ENCODE results near the gene ZNF304. TPM values are rescaled to one million over a fixed set of nuclear protein-coding genes. Genes with fewer than 3 reads are reported as not detected.

Gene ZNF304
- total RNA-seq, 3 donors from 2014 or later: 2.8 to 12.2 (median 4.2) TPM

DNA sequence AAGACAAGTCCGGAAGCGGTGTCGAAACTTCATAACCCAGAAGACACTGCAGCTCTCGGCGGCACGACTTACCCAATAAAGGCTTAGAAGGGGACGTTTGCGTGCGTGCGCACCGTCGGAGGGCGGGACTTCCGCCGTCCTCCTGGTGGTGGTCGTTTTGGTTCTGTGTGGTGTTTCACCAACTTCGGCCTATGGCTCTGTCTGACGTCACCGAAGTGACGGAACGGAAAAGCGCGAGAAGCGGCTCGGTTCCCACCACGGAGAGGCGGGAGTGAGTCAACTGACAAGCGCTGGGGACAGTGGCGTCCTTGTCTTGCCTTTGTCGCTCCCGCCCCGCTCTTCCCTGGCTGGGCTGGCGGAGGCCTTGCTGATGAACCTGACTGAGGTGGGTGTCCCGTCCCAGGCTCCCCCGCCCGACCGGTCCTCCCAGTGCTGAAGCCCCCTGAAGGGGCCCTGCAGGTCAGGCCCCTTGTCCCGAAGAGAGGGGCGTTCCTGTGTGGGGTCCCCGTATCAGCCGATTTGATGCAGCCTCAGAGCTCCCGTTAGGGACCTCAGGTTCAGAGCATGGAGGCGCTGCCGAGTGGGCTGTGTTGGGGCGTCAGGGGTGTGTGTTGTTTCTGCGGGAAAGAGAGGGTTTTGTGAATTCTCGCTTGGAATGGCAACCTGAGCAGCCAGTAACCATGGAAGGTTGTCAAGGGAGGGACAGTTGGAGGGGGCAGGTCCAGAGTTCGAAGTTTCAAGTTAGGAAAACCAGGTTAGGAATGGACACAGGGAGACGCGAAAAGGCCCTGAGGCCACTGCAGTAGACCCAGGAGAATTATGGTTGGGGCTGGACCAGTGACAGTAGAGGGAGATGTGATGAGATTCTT lies 38.9 kb downstream of the ZNF304 start, which contains the start of gene ZNF548:
ZNF548 (plus strand) TSS at position 125 of the 869 bp plus-strand sequence; CDS start at position 371, 246 bp downstream.
- DNase-seq: peak; percentile 92 to 96 (median 96)
- peaks cover 12% of the 10 kb centered on the region for H3K9me3 ChIP-seq
- H3K4me3 ChIP-seq: peak within 1 kb of the TSS; percentile 70
- H3K4me1 ChIP-seq (ENCODE audit: low read depth): no peaks in the 10 kb centered on the region
- intact Hi-C loops (cut with DNase I, micrococcal nuclease): no loop called here
- no peaks in the 10 kb centered on the region for H3K36me3 ChIP-seq (ENCODE audit: low read depth)
- no peak for TF ChIP-seq CTCF (IDR thresholded peaks at IDR 0.05)
- peak; percentile 100 for ATAC-seq

- DNase-seq (no peak), ATAC-seq (no peak)
- H3K4me3 ChIP-seq: no peak overlapping the region
- H3K9me3 ChIP-seq: peaks cover 48% of the 10 kb centered on the region
- H3K4me1 ChIP-seq (ENCODE audit: low read depth): no peaks in the 10 kb centered on the region
- no peak for TF ChIP-seq CTCF (IDR thresholded peaks at IDR 0.05)
- H3K36me3 ChIP-seq (ENCODE audit: low read depth): peaks cover 4% of the 10 kb centered on the region
- intact Hi-C loops (cut with DNase I, micrococcal nuclease): no loop called here
Observed at GRCh38 chr19:57395710-57396109, 44.6 kb downstream of the ZNF304 start.

- peaks cover 63% of the 10 kb centered on the region for H3K9me3 ChIP-seq
Observed at GRCh38 chr19:57398868-57399267, 47.8 kb downstream of the ZNF304 start.

GRCh38 chr19:57403737-57404563 lies 52.9 kb downstream of the ZNF304 start:
- no peak for TF ChIP-seq CTCF (IDR thresholded peaks at IDR 0.05)
- Histone ChIP-seq H3K4me1 (ENCODE audit: low read depth) (no peaks in the 10 kb centered on the region), H3K36me3 (ENCODE audit: low read depth) (no peaks in the 10 kb centered on the region), H3K9me3 (peaks cover 42% of the 10 kb centered on the region), H3K4me3 (no peak overlapping the region)
- DNase-seq (no peak), ATAC-seq (no peak)
- intact Hi-C loops (cut with DNase I, micrococcal nuclease): no loop called here

More at GRCh38 chr19:57398868-57399267, 47.8 kb downstream of the ZNF304 start:
- no peak overlapping the region for H3K4me3 ChIP-seq
- H3K36me3 ChIP-seq (ENCODE audit: low read depth): peaks cover 4% of the 10 kb centered on the region
- ATAC-seq (no peak), DNase-seq (no peak)
- no peak for TF ChIP-seq CTCF (IDR thresholded peaks at IDR 0.05)
- H3K4me1 ChIP-seq (ENCODE audit: low read depth): no peaks in the 10 kb centered on the region
- intact Hi-C loops (cut with DNase I, micrococcal nuclease): no loop called here

DNA sequence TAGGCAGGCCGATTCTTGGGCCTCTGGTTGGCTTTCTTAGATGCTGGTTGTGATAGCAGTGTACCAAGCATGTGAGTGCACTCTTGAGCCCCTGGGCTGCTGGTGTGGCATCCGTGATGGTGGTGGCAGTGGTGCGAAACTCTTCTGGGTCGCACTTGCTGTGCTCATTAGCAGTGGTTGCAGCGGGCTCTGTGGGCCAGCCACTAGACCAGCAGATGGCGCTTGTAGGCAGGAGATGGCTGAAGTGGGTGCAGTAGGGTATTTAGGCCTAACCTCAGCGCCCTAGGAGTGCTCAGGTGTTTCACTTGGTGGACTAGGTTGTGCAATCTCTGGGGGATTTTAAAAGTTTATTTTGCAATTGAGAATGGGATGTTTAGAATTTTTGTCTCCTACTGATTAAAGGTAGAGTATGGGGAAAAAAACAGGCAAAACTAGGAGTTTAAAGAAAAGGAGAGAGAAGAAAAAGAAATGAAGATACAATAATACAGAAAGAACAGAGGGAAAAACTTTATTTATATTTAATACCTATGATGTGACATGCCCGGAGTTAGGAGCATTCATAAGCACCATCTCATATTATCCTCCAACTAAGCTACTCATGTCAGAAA lies 55.5 kb downstream of the ZNF304 start:
- peak; percentile 45 to 80 (median 74) for DNase-seq
- peak; percentile 32 for TF ChIP-seq CTCF (IDR thresholded peaks at IDR 0.05)
- intact Hi-C loops (cut with DNase I, micrococcal nuclease): no loop called here
- Histone ChIP-seq H3K36me3 (ENCODE audit: low read depth) (no peaks in the 10 kb centered on the region), H3K4me1 (ENCODE audit: low read depth) (peaks cover 2% of the 10 kb centered on the region), H3K9me3 (peaks cover 21% of the 10 kb centered on the region), H3K4me3 (no peak overlapping the region)
- peak; percentile 35 for ATAC-seq

Data from mucosa of descending colon (tissue), 3 donors.